HG02763 (cell line): Measurements from ENCODE around the gene SUSD4.

Experiments
- ATAC-seq: cut with Tn5 transposase; IDR thresholded peaks from one replicate; pipeline ENCODE4 v1.9.1; 2021; ENCODE audit warnings: mild to moderate bottlenecking, moderate library complexity; ENCODE audit not compliant: unreplicated experiment

SUSD4 gene

DNA sequence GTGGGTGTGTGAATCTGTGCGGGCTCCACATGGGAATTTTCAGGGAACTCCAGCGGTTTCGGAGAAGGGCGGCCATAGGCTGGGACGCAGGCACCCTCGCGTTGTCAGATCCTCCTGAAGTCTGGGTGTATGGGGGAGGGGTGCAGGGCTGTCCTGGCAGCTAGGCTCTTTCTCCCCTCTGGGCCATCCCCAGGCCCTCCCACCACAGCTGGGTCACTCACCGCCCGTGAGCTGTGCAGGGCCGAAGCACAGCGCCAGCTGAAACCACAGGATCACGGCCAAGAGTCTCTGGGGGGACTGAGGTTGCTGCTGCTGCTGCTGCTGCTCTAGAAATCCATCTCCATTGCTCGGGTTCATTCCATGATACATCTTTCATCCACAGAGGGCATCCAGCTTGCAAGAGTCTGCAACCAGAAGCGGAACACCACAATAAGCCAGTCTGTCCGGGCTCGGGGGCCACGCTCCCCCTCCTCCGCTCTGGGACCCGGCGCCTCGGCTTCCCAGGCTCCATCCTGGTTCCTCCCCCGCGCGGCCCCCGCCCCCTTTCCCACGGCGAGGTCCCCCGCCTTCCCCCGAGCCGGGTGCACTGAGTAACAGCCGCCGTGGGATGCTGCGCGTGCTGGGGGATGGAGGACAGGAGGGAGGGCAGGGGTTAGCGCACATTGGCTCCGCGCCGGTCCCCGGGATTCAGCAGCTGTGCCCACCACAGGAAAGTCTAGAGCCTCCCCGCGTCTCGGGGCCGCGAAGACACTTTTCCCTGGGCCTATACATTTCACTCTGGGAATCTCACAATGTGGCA, 720 bp downstream of the SUSD4 start:
- no peak for ATAC-seq

DNA sequence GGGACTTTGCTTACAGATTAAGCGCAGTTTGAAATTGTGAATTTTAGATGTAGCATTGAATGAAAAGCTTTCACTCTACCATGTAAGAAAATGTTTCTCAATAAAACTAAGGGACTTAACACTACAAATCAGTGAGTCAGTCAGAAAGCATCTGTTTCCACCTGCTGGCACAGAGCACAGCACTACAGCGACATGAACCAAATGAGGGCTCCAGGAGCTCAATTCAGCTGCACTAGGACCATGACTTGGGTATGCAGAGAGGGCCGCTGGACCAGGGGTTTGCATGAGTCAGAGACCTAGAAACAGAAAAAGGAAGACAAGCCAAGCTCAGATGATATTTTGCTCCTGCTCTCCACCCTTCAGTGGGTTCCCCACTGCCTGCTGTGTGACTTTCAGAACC, 5.2 kb downstream of the SUSD4 start:
- ATAC-seq: no peak

DNA sequence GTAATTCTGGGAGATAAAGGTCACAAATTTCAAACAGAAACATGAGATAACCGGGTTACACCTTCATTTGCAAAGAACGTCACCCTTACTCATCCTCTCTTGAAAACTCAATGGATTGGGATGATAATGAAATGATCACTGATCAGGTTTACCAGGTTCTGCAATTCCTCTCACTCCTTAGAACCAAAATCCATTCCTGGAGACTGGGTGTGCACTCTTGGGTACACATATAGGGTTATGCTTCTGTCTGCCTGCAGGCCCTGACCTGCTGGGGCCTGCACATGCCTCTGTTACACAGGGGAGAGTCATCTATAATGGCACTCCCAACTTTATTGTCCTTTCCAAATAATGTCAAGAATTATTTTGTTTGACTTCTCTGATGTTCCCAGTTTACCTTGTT, 8.3 kb downstream of the SUSD4 start:
- ATAC-seq: no peak

DNA sequence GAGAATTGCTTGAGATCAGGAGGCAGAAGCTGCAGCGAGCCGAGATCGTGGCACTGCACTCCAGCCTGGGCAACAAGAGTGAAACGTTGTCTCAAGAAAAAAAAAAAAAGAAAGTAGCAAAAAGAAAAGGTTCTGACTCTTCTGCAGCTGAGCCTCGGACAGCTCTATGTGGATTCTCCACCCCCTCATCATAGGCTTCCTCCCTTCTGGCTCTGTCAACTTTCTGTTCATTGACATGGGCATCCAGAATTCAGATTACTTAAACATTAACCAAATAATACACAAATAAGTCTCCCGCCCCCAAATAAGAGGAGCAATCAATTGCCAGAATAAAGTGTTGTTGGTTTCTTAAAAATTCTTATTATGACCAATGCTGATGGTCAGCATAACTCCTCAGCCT, 10.0 kb downstream of the SUSD4 start:
- ATAC-seq: no peak

DNA sequence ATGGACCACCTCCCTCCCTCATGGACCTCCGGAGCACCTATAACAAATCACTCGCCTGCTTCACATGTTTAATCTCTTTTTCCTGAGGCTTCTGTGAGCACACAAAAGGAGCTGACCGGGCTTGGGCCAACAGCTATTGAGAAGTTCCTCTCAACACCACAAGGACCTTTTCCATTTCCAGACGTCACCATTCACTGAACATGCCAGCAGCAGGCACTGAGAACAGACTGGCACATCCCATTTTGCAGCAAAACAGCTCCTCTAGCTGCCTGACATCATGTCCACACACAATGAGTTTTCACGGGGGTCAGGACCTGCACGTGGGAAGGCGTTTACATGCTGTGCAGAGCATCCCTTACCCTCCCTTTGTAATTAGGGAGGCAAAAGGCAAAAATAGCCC, 11.0 kb downstream of the SUSD4 start:
- no peak for ATAC-seq

DNA sequence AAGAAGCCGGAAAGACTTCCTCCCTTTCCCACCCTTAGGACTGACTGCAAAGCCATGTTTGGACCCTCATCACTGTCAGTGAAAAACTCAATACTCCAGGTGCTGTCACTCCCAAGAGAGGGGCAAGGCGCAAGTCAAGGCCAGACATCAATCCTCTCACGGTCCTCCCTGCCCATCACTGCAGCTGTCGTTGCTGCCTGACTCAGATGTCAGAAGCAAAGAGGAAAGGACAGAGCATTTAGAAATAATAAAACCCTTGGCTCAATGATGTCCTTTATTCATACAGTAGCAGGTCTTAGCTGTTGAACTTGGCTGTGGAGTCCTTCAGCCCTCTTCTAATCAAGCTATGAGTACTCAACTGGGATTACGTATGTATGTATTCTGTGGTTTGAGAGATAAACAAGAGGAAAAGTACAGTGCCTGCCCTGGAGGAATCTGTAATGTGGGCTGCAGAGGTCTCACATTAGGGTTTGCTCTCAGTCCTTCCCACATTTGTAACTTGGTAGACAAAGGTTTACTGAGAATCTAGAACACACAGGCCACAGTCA, 13.5 kb downstream of the SUSD4 start:
- ATAC-seq: no peak

DNA sequence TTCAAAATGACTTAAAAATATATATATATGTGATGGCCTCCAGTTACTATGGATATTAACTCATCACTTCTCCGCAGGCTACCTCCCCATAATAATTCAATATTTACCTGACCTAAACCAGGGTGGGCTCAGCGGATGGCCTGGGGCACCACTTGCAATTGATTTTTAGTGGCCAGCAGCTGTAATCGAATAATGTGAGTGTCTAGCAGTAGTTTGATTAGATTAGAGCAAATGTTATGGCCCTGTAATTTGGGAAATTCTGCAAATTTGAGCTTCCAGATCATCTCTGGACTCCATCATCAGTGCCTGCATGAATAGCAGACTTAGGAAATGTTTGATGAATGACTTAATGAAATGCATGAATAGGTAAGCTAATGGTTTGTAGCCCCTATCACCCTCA, 14.7 kb downstream of the SUSD4 start:
- ATAC-seq: no peak

DNA sequence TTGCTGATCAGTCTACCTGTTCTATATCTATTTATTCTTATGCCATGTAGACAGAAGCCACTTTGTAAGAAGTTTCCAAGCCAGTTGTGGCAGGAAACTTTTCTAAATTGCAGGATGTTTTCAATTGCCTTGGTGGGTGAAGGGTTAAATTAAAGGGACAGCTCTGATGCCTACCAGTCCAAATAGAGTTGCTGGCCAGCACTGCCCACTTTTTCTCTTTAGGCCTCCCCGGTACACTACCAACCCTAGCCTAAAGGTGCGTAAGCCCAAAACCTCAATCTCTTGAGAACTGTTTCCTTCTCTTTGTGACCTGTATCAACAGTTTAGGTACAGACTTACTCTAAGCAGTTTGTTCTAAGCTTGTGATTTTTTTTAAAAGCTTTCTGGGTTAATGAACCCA, 15.5 kb downstream of the SUSD4 start:
- no peak for ATAC-seq

DNA sequence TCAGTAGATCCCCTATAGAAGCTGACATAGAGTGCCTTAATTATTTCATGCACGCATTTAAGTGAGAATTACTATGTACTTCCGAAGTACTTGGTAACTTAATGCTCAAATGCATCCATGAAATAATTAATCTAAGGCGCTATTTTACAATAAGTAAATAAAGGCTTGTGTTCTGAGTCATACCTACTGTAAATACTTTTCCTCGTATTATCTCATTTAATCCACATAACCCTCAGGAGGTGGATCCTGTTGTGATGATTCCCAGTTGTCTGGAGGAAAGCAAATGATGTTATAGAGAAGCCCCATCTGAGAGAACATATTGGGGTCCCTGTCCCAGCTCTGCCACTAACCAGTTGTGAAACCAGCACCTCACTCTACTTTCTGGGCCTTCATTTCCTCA, 16.4 kb downstream of the SUSD4 start:
- ATAC-seq: no peak

DNA sequence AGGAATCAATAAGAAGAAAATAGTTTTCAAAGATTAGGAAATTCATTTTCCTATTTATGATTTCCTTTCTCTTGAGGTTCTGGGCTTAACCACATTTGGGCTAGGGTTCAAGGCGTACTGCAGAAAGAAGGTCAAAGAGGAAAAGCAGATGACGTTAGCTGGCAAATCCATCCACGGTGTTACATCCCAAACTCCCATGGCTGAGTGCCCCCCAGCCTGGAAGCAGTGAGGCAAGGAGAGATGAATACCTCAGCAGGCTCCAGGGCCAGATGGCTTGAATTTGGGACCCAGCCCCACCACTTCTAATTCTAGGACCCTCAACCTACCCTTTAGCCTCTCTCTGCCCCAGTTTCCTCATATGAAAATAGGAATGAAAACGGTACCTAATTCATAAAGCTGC, 17.7 kb downstream of the SUSD4 start:
- no peak for ATAC-seq

DNA sequence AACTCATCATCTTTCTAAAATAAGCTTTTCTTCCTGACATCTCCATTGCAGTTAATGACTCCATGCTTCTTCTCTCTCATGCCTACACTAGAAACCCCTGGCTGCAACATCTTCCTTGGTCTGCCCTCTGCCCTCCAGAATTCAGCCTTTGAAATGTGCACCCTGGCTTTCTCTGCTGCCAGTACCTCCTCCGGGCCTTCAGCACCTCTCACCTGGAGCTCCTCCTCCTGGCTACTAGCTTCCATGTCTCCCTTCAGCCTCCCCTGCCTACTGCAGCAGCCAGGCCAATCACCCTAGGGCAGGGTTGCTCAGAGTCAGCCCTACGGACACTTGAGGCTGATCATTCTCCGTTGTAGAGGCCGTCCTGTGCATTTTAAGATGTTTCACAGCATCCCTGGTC, 18.3 kb downstream of the SUSD4 start:
- ATAC-seq: no peak

DNA sequence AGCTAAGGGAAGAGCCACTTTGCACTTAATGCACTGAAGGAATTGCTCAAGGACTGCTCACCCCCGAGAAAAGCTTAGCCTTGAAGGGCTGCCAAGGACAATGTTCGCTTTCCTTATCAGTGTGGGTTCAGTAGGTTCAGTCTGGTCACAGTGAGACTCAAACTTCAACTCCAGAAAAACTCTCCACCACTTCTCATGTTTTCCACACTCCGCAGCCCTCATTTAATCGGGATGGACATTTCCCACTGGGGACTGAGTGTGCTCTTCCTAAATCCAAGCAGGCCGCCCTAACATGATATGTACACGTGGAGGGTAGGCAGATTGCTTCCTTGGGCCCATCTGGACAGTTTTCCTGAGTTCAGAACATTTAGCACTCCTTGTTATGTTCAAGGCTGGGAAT, 19.5 kb downstream of the SUSD4 start:
- ATAC-seq: no peak

DNA sequence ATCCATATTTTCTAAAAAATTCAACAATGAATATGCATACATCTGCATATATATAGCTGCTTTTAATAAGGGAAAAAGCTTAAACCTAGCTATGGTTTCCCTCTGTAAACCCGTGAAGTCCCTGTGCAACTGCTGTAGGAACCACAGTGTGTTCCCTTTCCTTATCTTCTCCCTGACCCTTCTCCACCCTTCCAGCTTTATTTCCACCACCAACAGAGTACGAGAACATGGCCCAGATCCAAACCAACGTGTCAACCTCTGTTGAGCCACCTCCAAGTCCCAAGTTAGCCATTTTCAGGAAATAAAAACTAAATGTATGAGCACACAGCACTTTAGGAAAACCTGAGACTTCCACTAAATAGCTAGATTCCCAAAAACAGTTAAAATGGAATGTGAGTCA, 20.3 kb downstream of the SUSD4 start:
- no peak for ATAC-seq

DNA sequence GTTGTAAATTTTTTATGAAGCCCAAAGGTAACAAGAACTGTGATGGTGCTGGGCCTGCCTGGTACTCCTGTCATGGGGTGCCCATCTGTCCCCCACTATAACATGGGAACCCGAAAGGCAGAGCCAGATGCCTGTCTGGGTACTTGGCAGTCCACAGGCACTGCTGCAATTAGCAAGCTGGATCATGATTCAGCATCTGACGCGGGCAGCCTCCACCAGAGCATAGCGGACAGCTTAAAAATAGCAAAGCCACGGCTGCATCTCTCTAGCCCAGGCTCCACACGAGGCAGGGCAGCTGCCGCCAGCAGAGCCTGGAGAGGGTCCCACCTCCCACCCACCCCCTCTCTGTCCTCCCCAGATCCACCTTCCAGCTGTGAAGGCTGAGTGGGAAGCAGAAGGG, 22.9 kb downstream of the SUSD4 start:
- ATAC-seq: no peak

DNA sequence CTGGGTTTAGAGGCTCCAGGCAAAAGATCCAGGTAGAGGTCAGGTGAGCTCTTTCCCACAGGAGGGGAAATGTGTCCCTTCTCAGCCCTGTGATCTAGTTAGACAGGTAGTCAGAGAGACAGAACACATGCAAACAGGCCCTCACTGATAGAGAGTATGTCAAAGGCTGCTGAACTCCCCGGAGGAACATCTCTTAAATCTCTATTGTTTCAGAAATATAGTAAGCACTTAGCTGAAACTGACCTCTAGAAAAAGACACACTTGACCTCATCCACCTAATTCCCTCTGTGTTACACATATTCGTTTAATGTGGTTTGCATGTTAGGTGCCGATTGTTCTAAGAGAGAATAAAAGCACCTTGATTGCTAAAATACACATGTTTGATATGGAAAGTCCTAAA, 23.3 kb downstream of the SUSD4 start:
- ATAC-seq: no peak

DNA sequence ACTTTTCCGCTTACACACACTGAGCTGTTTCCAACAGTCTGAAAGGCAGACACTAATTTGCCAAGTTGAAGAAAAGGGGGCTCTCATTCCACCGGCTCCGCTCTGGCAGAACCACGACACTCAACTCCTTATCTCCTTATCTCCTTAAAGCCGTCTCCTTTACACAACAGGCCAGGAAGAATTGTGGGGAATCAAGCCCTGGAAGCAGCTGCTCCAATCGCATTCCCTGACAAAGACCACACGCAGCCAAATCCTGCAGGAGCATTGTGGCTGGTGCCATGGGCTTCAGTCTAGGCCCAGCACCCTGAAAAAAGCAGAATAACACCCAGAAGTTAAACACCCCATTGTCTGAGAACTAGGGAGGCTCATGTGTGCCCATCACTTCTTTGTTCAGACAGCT, 24.1 kb downstream of the SUSD4 start:
- no peak for ATAC-seq

DNA sequence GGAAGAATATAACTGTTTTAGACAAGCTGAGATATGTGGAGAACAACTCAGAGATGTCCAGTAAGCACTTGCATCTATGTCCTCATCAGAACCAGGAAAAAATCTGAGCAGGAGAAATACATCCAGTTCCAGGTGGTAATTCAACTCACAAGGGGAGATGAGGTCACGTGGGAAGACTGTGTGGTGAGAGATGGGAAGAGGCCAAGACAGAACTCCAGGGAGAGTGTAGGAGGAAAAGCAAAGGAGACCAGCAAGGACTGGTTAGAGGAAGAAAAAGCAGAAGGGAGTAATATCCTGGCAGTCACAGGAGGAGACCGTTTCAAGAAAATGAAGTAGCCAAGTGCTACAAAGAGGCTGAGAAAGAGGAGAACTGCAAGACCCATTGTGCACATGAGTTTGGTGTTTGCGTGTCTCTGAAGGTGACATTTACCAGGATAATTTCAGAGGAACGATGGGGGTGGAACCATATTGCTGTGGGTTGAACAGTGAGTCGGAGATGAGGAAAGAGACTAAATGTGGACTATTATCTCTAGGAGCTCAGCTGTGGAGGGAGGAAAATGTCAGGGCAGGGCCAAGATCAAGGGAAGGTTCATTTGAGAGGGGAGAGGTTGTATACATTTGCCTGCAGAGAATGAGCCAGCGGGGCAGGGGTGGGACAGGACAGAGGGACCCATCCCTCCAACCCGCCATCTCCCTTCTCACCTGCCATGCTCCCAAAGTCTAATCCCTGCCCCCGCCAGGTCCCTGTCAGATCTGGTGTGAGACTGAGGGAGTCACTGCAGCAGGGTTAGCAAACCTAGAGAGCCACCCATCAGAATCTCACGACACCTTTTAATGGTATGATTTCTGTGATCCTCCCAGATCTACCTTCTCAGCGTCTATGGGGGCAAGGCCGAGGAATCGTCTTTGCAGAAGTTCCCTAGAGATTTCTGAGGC, 24.9 kb downstream of the SUSD4 start:
- no peak for ATAC-seq

DNA sequence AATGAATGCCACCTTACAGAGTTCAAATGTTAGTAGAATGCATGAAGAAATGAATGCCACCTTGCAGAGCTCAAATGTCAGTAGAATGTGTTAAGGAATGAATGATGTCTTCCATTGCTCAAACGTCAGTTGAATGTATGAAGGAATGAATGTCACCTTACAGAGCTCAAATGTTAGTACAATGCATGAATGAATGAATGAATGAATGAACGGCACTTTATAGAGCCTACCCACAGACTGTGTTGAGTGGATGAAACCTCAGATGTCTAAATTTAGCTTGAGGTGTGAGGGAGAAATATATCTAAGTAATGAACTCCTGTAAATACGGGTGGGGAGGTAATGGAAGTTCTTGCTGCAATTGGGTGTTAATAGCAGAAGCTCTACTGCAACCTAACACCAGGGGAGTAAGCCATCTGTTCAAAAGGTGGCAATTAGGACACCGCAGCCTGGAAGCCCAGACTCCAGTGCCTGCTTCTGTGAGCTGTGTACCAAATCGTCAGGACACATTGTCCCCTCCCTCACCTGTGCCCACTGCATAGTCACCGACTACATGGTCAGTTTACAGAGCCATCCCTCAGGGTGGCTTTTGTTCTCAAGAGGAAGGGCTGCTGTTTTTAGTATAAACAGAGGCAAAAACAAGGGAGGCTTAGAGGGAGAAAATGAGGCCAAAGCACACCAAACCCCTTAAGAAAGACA, 26.7 kb downstream of the SUSD4 start:
- ATAC-seq: no peak

DNA sequence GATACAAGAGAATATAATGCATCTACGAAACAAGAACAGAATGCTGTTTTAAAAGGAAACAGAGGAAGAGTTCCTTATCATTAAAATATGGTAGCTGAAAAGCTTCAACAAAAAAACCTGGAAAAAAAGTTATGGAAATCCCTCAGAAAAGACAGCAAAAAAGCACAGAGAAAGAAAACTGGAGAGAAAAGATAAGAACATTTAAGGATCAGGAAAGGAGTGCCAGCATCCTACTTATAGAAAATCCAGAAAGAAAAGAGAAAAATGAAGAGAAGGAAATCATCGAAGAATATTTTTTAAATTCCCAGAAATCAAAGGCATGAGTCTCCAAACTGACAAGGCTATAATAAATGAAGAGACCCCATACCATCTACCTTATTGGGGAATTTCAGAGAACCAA, 29.8 kb downstream of the SUSD4 start:
- ATAC-seq: no peak

DNA sequence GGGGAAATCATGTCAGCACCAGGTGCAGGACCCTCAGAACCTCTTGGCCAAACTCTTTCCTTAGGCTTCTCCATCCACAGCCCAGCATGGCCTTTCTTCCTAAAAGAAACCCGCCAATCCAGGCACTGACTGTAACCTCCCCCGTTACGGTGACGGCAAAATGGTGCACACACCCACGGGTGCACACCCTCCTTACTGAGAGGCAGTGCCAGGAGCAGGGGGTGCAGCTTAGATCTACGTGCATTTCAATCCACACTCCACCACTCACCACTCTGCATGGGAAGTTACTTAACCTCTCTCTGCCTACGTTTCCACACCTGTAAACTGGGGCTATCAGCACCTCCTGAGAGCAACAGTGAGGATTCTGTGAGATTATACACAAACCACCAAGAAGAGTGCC, 31.0 kb downstream of the SUSD4 start:
- ATAC-seq: no peak

DNA sequence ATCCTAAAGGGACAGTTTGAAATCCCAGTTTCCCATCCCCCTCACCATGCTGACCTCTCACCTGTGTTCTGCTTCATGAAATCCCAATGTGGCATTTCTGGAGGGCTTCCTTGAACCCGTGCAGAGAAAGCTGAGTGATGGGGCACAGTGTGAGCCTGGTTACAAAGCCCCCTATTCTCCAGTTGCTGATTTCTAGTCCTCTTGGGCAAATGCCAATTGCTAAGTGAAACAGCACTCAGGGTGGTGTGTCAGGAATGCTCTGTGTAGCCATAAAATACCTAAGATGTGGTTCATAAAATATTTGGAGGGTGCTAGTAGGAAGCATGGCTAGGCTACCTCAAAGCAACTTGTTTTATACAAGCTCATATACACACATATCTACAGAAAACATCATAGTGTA, 32.0 kb downstream of the SUSD4 start:
- no peak for ATAC-seq
